Left cardiac atrium (tissue), 4 donors: ENCODE measurements around the gene ODC1. TPM values are rescaled to one million over a fixed set of nuclear protein-coding genes. Genes with fewer than 3 reads are reported as not detected.

ENCODE experiments used
- ATAC-seq, 2 donors: fragments of 200-7000 bp; cut with Tn5 transposase; one replicate each; pipeline ENCODE4 v1.9.1; 2020; ENCODE audit warnings: mild to moderate bottlenecking in 2 of 2, moderate library complexity in 2 of 2
- DNase-seq: peaks from one replicate; pipeline ENCODE4 v3.0.0-alpha.2; 2020
- intact Hi-C, 2 donors: fragments of 100-400 bp; cut with DNase I; formaldehyde crosslinking; loops; one replicate each; pipeline versions ENCODE4 v1.14.1 to v1.15.1; 2022 to 2023
- total RNA-seq, 2 donors: library from RNA; stranded (reverse); fragmentation: NEBNext Ultra II Directional; extraction: Animal tissue kit (Norgen Biotek cat#: 25700); gene quantifications; one replicate each; pipeline ENCODE4 v1.2.1, GENCODE V29; 2021
- donor health status: DM: no; HTN: yes; CAD: no.
- donor health status: DM: no; HTN: yes; CAD: no; lungs with severe emphysema.
- donor health status: DM: yes; HTN: yes; CAD: no.
- donor health status: Dilated cardiomyopathy.

The ODC1 gene
- total RNA-seq, 2 donors from 2014 or later = 26.7 to 40.5 TPM

- intact Hi-C loops = no loop called here
- ATAC-seq (no peak), DNase-seq (no peak)
These were observed 21.2 kb downstream of the ODC1 start for GRCh38 chr2:10426726-10427617.

- no peak for ATAC-seq
- no peak for DNase-seq
- intact Hi-C loops = no loop called here
These were observed 22.4 kb downstream of the ODC1 start for GRCh38 chr2:10425699-10426098.

DNA sequence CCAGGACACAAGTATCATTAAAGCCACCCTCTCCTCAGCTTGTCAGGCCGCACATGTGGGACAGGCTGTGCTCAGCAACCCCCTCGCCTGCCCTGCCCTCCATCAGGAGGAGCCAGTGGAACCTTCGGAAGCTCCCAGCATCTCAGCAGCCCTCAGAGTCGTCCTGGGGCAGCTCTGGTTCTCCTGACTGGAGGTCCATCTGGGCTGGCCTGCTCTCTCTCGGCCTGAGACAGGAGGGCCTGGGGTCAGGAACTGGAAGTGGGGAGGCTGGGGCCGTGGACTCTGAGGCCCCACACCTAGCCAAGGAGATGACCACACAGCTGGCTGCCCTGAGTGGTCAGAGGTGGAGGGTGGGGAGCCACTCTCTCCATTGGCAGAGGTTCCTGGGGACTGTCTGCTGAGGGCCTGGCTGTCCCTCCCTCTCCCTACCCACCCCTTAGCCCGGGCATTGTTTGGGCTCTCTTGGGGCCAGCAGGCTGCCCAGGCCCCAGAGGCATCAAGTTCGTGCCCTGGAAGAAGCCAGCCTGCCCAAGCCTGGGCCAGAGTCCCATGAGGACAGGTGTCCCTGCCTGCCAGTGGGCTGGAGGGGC is 23.1 kb downstream of the ODC1 start:
- DNase-seq = no peak
- intact Hi-C loops = loop anchor here in 1 of 2 donors (5.0 kb wide), 1 partner anchor 293 kb away; no protein-coding TSS in a partner anchor
- ATAC-seq = no peak

DNA sequence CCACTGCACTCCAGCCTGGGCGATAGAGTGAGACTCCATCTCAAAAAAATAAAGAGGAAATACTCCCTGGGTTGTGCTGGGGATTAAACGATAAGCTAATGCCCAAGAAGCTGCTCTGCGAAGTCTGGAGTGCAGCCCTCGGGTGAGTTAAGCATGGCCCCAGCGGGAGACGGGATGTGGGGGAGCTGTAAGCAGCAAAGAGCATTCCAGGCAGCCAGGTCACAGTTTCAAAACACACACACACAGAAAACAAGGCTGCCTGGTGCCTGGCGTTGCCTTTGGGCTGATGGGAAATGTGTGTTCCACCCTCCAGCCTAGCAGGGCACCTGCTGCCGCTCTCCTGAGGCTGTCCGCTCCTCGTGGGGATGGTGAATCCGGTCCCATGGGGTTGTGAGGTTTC is 24.1 kb downstream of the ODC1 start:
- peak in 1 of 2 donors; percentile 74 for ATAC-seq
- intact Hi-C loops = loop anchor here in 1 of 2 donors (5.0 kb wide), 1 partner anchor 292 kb away; no protein-coding TSS in a partner anchor
- DNase-seq = no peak

DNA sequence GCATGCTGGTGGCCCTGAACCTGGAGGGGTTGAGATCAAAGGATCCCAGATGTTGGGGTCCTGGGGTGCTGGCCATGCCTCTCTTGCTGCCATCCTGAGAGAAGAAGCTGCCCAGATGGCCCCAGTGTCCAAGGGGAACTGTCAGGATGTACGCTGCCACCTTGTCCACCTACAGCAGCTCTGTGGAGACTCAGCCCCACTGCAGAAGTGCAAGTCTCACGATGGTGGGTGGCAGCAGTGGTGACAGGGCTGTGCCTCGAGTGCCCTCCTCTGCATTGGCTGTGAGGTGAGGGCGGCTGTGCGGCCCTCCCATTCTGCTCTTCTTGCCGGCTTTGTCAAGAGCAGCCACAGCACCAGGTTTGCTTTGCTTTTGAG is 24.7 kb downstream of the ODC1 start:
- intact Hi-C loops = loop anchor here in 1 of 2 donors (5.0 kb wide), 1 partner anchor 291 kb away; no protein-coding TSS in a partner anchor
- ATAC-seq = no peak
- DNase-seq = no peak

GRCh38 chr2:10422732-10423399 is 25.3 kb downstream of the ODC1 start:
- no peak for ATAC-seq
- intact Hi-C loops = loop anchor here in 1 of 2 donors (5.0 kb wide), 1 partner anchor 291 kb away; no protein-coding TSS in a partner anchor
- no peak for DNase-seq

DNA sequence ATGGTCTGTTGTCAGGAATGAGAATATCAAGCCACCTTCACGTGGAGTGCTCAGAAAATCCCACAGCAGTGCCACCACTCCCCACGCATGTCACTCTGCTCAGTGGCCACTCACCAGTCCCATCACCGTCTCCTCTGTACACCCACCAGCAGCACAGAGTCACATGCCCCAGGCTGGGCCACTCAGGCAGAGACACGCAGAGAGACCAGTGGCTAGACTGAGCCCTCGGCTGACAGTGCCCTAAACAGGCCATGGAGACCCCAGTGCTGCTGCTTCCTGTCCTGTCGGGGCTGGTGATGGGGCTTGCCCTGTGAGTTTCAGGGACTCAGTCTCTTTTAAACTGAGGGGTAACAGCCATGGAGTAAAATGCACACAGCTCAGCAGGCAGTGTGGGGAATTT is 25.9 kb downstream of the ODC1 start:
- ATAC-seq (no peak), DNase-seq (no peak)
- intact Hi-C loops = loop anchor here in 1 of 2 donors (5.0 kb wide), 1 partner anchor 290 kb away; no protein-coding TSS in a partner anchor

- DNase-seq (no peak), ATAC-seq (no peak)
- intact Hi-C loops = loop anchor here in 1 of 2 donors (5.0 kb wide), 1 partner anchor 287 kb away; no protein-coding TSS in a partner anchor
These were observed 28.4 kb downstream of the ODC1 start for GRCh38 chr2:10419553-10420257.

GRCh38 chr2:10417551-10418335 is 30.4 kb downstream of the ODC1 start:
- no peak for DNase-seq
- intact Hi-C loops = no loop called here
- no peak for ATAC-seq

GRCh38 chr2:10415640-10416039 is 32.5 kb downstream of the ODC1 start:
- ATAC-seq (no peak), DNase-seq (no peak)
- intact Hi-C loops = no loop called here

DNA sequence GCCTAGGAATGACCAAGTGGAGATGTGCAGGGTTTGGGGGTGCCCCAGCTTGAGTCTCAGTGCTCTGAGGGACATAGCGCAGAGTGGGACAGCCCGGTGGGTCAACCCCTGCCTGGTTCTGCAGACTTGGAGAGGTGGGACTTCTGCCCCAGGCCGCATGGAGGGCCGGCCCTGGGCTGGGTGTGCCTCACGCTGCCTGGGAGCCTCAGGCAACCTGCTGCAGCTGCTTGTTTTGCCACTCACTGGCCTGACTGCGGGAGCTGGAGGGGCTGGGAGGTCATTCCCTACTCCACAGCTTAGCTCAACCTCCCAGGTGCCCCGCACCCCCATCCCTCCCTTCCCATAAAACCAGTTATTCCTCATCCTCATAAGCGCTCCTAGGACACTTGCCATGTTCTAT is 33.1 kb downstream of the ODC1 start:
- DNase-seq (no peak), ATAC-seq (no peak)
- intact Hi-C loops = no loop called here

DNA sequence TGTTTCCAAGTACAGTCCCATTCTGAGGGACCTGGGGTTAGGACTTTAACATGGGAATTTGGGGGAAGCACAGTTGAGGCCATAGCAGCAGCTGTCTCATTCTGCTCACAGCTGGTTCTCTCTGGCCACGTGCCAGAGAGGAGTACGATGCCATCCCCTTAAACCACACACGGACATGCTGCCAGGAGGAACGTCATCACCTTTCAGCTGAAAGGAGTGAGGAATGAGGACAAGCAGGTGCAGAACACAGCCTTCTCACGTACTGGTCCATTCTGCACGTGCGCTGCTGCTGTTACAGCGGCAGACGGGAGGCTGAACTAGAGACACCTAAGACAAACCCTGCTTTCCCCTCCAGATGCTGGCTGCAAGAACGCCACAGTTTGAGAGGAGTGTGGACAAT is 33.5 kb downstream of the ODC1 start:
- DNase-seq (no peak), ATAC-seq (peak; percentile 16 to 26)
- intact Hi-C loops = loop anchor here in 1 of 2 donors (5.0 kb wide), 1 partner anchor 272 kb away; no protein-coding TSS in a partner anchor

DNA sequence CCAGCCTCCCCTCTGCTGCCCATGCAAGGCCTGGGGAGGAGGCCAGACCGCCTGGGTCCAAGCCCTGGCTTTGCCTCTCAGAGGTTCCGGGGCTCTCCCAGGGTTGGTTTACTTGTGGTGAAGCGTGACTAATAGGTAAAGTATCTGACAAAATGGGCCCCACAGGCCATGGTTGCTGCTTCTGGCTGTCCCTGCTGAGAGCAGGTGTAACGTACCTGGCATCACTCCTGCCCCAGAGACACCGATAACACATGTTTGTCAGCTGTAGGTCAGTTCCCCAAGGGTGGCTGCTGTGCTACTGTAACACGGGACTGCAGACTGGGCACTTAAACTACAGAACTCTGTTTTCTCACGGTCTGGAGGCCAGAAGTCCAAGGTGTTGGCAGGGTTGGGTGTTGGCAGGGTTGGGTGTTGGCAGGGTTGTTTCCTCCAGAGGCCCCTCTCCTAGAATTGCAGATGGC is 34.1 kb downstream of the ODC1 start:
- DNase-seq = no peak
- intact Hi-C loops = loop anchor here in 1 of 2 donors (5.0 kb wide), 1 partner anchor 272 kb away; no protein-coding TSS in a partner anchor
- ATAC-seq = peak; percentile 34 to 60

DNA sequence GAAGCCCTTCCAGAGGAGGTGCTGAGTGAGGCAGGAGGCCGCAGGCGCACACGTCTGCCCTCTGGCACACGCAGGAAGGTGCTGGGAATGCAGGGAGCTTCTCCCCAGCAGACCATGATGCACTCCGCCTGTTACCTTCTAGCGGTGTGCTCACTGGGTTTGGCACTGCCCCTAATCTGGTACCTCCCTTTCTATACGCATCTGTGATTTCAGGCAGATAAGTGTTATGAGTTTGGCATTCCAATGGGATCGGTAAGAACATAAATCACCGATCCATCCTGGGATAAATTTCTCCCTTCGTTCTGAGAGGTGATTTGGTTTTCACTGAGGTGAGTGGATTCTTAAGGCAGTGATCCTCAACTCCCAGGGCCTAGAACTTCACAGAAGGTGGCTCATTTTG is 34.6 kb downstream of the ODC1 start:
- ATAC-seq (peak in 1 of 2 donors; percentile 18), DNase-seq (no peak)
- intact Hi-C loops = loop anchor here in 1 of 2 donors (5.0 kb wide), 1 partner anchor 271 kb away; no protein-coding TSS in a partner anchor

- ATAC-seq = no peak
- no peak for DNase-seq
- intact Hi-C loops = loop anchor here in 1 of 2 donors (5.0 kb wide), 1 partner anchor 270 kb away; no protein-coding TSS in a partner anchor
These were observed 35.7 kb downstream of the ODC1 start for GRCh38 chr2:10412380-10412779.

- ATAC-seq (no peak), DNase-seq (no peak)
- intact Hi-C loops = loop anchor here in 1 of 2 donors (5.0 kb wide), 1 partner anchor 269 kb away; no protein-coding TSS in a partner anchor
These were observed 36.6 kb downstream of the ODC1 start for GRCh38 chr2:10411557-10411956.

DNA sequence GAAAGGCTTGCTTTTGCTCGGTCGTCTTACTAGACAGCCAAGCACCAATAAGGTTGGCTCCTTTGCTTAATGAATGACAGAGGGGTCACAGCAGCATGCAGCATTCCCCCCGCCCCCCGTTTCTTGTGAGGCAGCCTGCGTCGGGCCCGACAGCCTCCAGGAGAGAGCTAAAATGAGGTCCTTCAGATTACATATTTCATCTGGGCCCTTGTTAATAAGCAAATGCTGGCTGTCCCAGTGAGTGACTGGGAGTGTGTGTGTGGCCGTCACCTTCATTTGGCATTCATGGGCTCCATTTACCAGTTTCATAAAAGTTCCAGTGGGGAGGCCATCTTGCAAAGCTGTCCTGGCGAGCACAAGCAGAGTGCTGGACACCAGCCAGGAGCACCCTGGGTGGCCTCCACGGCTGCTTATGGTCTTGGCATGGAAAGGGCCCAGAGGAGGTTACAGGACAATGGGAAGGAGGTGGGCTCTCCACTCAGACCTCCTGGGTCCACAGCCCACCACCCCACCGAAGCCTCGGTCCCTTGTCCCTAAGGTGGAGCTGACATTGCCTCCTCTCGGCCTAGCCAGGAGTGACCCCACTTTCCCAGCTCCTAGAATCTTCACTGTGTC is 37.2 kb downstream of the ODC1 start:
- ATAC-seq (no peak), DNase-seq (no peak)
- intact Hi-C loops = loop anchor here in 1 of 2 donors (5.0 kb wide), 1 partner anchor 269 kb away; no protein-coding TSS in a partner anchor
